Globus pallidus (tissue), 1 donor: ENCODE results near the gene CTTN.

ENCODE experiments used
- DNase-seq: peaks from one replicate; pipeline ENCODE4 v3.0.0-alpha.2; 2015; ENCODE audit warnings: low spot score

Gene CTTN

GRCh38 chr11:70477176-70477575, 78.8 kb downstream of the CTTN start:
- DNase-seq, result no peak

GRCh38 chr11:70477609-70478008, 79.3 kb downstream of the CTTN start:
- no peak for DNase-seq

- DNase-seq, result no peak
These were observed 80.0 kb downstream of the CTTN start for GRCh38 chr11:70478166-70478890.

GRCh38 chr11:70480711-70481110, 82.4 kb downstream of the CTTN start:
- DNase-seq, result no peak

- no peak for DNase-seq
These were observed 83.5 kb downstream of the CTTN start for GRCh38 chr11:70481625-70482528.

GRCh38 chr11:70482529-70482917, 84.2 kb downstream of the CTTN start:
- no peak for DNase-seq

- no peak for DNase-seq
These were observed 84.9 kb downstream of the CTTN start for GRCh38 chr11:70483077-70483861.

- DNase-seq, result no peak
These were observed 85.6 kb downstream of the CTTN start for GRCh38 chr11:70483917-70484316.

- no peak for DNase-seq
These were observed 87.1 kb downstream of the CTTN start for GRCh38 chr11:70485326-70486025.

- no peak for DNase-seq
These were observed 87.7 kb downstream of the CTTN start for GRCh38 chr11:70486026-70486415.
